ENCODE results near the gene AFAP1. TPM values are rescaled to one million over a fixed set of nuclear protein-coding genes. Genes with fewer than 3 reads are reported as not detected.
A peak's percentile ranks its signal among the peaks of the same experiment; 100 is the strongest.

The AFAP1 gene
- polyA plus RNA-seq, 3 donors = 22.6 to 32.7 (median 25.7) TPM

GRCh38 chr4:7733801-7734650 is 205.6 kb downstream of the AFAP1 start:
- DNase-seq (ENCODE audit: extremely low read depth in 1 of 11, low read depth in 9 of 11, low spot score in 4 of 11) = no peak

- DNase-seq (ENCODE audit: extremely low read depth in 1 of 11, low read depth in 9 of 11, low spot score in 4 of 11) = no peak
These were observed 206.5 kb downstream of the AFAP1 start for GRCh38 chr4:7733201-7733600.

GRCh38 chr4:7732263-7732662 is 207.4 kb downstream of the AFAP1 start:
- DNase-seq (ENCODE audit: extremely low read depth in 1 of 11, low read depth in 9 of 11, low spot score in 4 of 11) = no peak

GRCh38 chr4:7731437-7731836 is 208.2 kb downstream of the AFAP1 start:
- no peak for DNase-seq (ENCODE audit: extremely low read depth in 1 of 11, low read depth in 9 of 11, low spot score in 4 of 11)

- no peak for DNase-seq (ENCODE audit: extremely low read depth in 1 of 11, low read depth in 9 of 11, low spot score in 4 of 11)
These were observed 211.9 kb downstream of the AFAP1 start for GRCh38 chr4:7727749-7728148.

- DNase-seq (ENCODE audit: extremely low read depth in 1 of 11, low read depth in 9 of 11, low spot score in 4 of 11) = no peak
These were observed 212.8 kb downstream of the AFAP1 start for GRCh38 chr4:7726665-7727413.

- DNase-seq (ENCODE audit: extremely low read depth in 1 of 11, low read depth in 9 of 11, low spot score in 4 of 11) = no peak
These were observed 213.7 kb downstream of the AFAP1 start for GRCh38 chr4:7725951-7726350.

- no peak for DNase-seq (ENCODE audit: extremely low read depth in 1 of 11, low read depth in 9 of 11, low spot score in 4 of 11)
These were observed 216.0 kb downstream of the AFAP1 start for GRCh38 chr4:7723625-7724024.

- no peak for DNase-seq (ENCODE audit: extremely low read depth in 1 of 11, low read depth in 9 of 11, low spot score in 4 of 11)
These were observed 216.8 kb downstream of the AFAP1 start for GRCh38 chr4:7722766-7723387.

- DNase-seq (ENCODE audit: extremely low read depth in 1 of 11, low read depth in 9 of 11, low spot score in 4 of 11) = no peak
These were observed 217.6 kb downstream of the AFAP1 start for GRCh38 chr4:7721984-7722551.

- DNase-seq (ENCODE audit: extremely low read depth in 1 of 11, low read depth in 9 of 11, low spot score in 4 of 11) = peak; percentile 21 to 68 (median 45)
These were observed 220.1 kb downstream of the AFAP1 start for GRCh38 chr4:7719354-7720174.

GRCh38 chr4:7717946-7718490 is 221.6 kb downstream of the AFAP1 start:
- DNase-seq (ENCODE audit: extremely low read depth in 1 of 11, low read depth in 9 of 11, low spot score in 4 of 11) = no peak

GRCh38 chr4:7717161-7717560 is 222.5 kb downstream of the AFAP1 start:
- no peak for DNase-seq (ENCODE audit: extremely low read depth in 1 of 11, low read depth in 9 of 11, low spot score in 4 of 11)

- DNase-seq (ENCODE audit: extremely low read depth in 1 of 11, low read depth in 9 of 11, low spot score in 4 of 11) = no peak
These were observed 223.5 kb downstream of the AFAP1 start for GRCh38 chr4:7716010-7716721.

- DNase-seq (ENCODE audit: extremely low read depth in 1 of 11, low read depth in 9 of 11, low spot score in 4 of 11) = no peak
These were observed 224.2 kb downstream of the AFAP1 start for GRCh38 chr4:7715271-7716009.

- DNase-seq (ENCODE audit: extremely low read depth in 1 of 11, low read depth in 9 of 11, low spot score in 4 of 11) = no peak
These were observed 224.9 kb downstream of the AFAP1 start for GRCh38 chr4:7714738-7715137.

- no peak for DNase-seq (ENCODE audit: extremely low read depth in 1 of 11, low read depth in 9 of 11, low spot score in 4 of 11)
These were observed 225.5 kb downstream of the AFAP1 start for GRCh38 chr4:7714176-7714575.

Measured in renal cortex interstitium (tissue), 11 donors.